ENCODE results near the gene RAB28. TPM values are rescaled to one million over a fixed set of nuclear protein-coding genes. Genes with fewer than 3 reads are reported as not detected.
A peak's percentile ranks its signal among the peaks of the same experiment; 100 is the strongest.

RAB28 gene
- total and polyA plus RNA-seq, 2 of the 8 experiments (the other 6 are each of a cell fraction or from before 2014, with no cell fraction given): 16.0 to 18.7 TPM

- TF ChIP-seq BCL11A (IDR thresholded peaks at IDR 0.05; ENCODE audit: low read depth in 2 of 2, low read length in 2 of 2) (no peak), POLR2AphosphoS5 (IDR thresholded peaks at IDR 0.05; ENCODE audit: low read depth, low read length) (no peak; the same call in 1 of the 2 replicates), TBP (IDR thresholded peaks at IDR 0.05; ENCODE audit: low read depth, low read length) (peak; percentile 74), JUND (IDR thresholded peaks at IDR 0.05; ENCODE audit: low read length) (peak; percentile 93), CHD1 (IDR thresholded peaks at IDR 0.05; ENCODE audit: low read depth, low read length) (peak; percentile 91), SAP30 (IDR thresholded peaks at IDR 0.05; ENCODE audit: insufficient read depth, insufficient replicate concordance, low read length) (no peak), PHF8 (conservative IDR thresholded peaks at IDR 0.05; ENCODE audit: low read depth, low read length) (peak; percentile 72; the same call in 1 of the 2 replicates), SRF (IDR thresholded peaks at IDR 0.05; ENCODE audit: low read depth, low read length) (peak; percentile 50; the same call in 1 of the 2 replicates), CREB1 (IDR thresholded peaks at IDR 0.05) (peak; percentile 96)
Measured at GRCh38 chr4:13484122-13484748, at the start of gene RAB28 (continued).

All from H1 (cell line).